Measurements from ENCODE around the gene PACSIN2. TPM values are rescaled to one million over a fixed set of nuclear protein-coding genes. Genes with fewer than 3 reads are reported as not detected.
A peak's percentile ranks its signal among the peaks of the same experiment; 100 is the strongest.

PACSIN2 gene
- total RNA-seq, 6 donors from 2014 or later: 120 to 186 (median 151) TPM

- Histone ChIP-seq H3K36me3 (peaks cover 5 to 33% (median 14%) of the 10 kb centered on the region in 4 donors), H3K27me3 (no peaks in the 10 kb centered on the region), H3K4me1 (peaks cover 36 to 61% (median 40%) of the 10 kb centered on the region in 4 donors), H3K4me3 (no peak overlapping the region), H3K27ac (peak overlapping the region in 3 of 4 donors; percentile 69 to 77 (median 73)), H3K9me3 (no peaks in the 10 kb centered on the region)
- ATAC-seq (ENCODE audit: low FRiP score in 2 of 2): peak in 1 of 2 donors; percentile 25
- peak in 1 of 2 donors; percentile 33 for TF ChIP-seq POLR2AphosphoS5 (IDR thresholded peaks at IDR 0.05)
- no peak for TF ChIP-seq EP300 (IDR thresholded peaks at IDR 0.05)
- TF ChIP-seq POLR2A (IDR thresholded peaks at IDR 0.05): no peak
- no peak for TF ChIP-seq CTCF (IDR thresholded peaks at IDR 0.05)
- DNase-seq: no peak
- 59 to 61% methylated on average over 5 to 6 of the region's 6 CpGs for WGBS, 2 donors
Observed at GRCh38 chr22:42906605-42907348, 108.2 kb downstream of the PACSIN2 start.

GRCh38 chr22:42905702-42906183, 109.2 kb downstream of the PACSIN2 start:
- TF ChIP-seq CTCF (IDR thresholded peaks at IDR 0.05) (no peak), POLR2A (IDR thresholded peaks at IDR 0.05) (no peak), EP300 (IDR thresholded peaks at IDR 0.05) (no peak), POLR2AphosphoS5 (IDR thresholded peaks at IDR 0.05) (no peak)
- H3K27me3 ChIP-seq: no peaks in the 10 kb centered on the region
- DNase-seq (peak in 1 of 2 donors; percentile 53), ATAC-seq (ENCODE audit: low FRiP score in 2 of 2) (peak in 1 of 2 donors; percentile 12)
- peaks cover 36 to 54% (median 37%) of the 10 kb centered on the region in 4 donors for H3K4me1 ChIP-seq
- no peak overlapping the region for H3K4me3 ChIP-seq
- no peaks in the 10 kb centered on the region for H3K9me3 ChIP-seq
- 38 to 58% methylated on average over 5 of the region's 5 CpGs for WGBS, 2 donors
- H3K27ac ChIP-seq: peak overlapping the region in 3 of 4 donors; percentile 69 to 77 (median 73)
- H3K36me3 ChIP-seq: peaks cover 7 to 29% (median 16%) of the 10 kb centered on the region in 4 donors

GRCh38 chr22:42905217-42905616, 109.7 kb downstream of the PACSIN2 start:
- Histone ChIP-seq H3K9me3 (no peaks in the 10 kb centered on the region), H3K4me3 (no peak overlapping the region), H3K27me3 (no peaks in the 10 kb centered on the region), H3K27ac (peak overlapping the region in 3 of 4 donors; percentile 69 to 77 (median 73)), H3K36me3 (peaks cover 5 to 24% (median 12%) of the 10 kb centered on the region in 4 donors), H3K4me1 (peaks cover 36 to 50% (median 37%) of the 10 kb centered on the region in 4 donors)
- 74 to 84% methylated on average over 13 of the region's 13 CpGs for WGBS, 2 donors
- DNase-seq: no peak
- no peak for ATAC-seq (ENCODE audit: low FRiP score in 2 of 2)
- TF ChIP-seq POLR2A (IDR thresholded peaks at IDR 0.05) (no peak), POLR2AphosphoS5 (IDR thresholded peaks at IDR 0.05) (no peak), CTCF (IDR thresholded peaks at IDR 0.05) (no peak), EP300 (IDR thresholded peaks at IDR 0.05) (no peak)

GRCh38 chr22:42904050-42904449, 110.9 kb downstream of the PACSIN2 start:
- peaks cover 5 to 15% (median 7%) of the 10 kb centered on the region in 4 donors for H3K36me3 ChIP-seq
- WGBS, 2 donors: 89 to 95% methylated on average over 12 of the region's 12 CpGs
- H3K4me3 ChIP-seq: no peak overlapping the region
- no peaks in the 10 kb centered on the region for H3K9me3 ChIP-seq
- H3K4me1 ChIP-seq: peaks cover 36 to 45% (median 37%) of the 10 kb centered on the region in 4 donors
- ATAC-seq (ENCODE audit: low FRiP score in 2 of 2) (no peak), DNase-seq (no peak)
- H3K27ac ChIP-seq: no peak overlapping the region
- H3K27me3 ChIP-seq: no peaks in the 10 kb centered on the region
- TF ChIP-seq POLR2A (IDR thresholded peaks at IDR 0.05) (no peak), CTCF (IDR thresholded peaks at IDR 0.05) (no peak), POLR2AphosphoS5 (IDR thresholded peaks at IDR 0.05) (no peak), EP300 (IDR thresholded peaks at IDR 0.05) (no peak)
